HG03457 (cell line): ENCODE data around the gene NKIRAS2.

Source experiments
- ATAC-seq: cut with Tn5 transposase; IDR thresholded peaks from one replicate; pipeline ENCODE4 v1.9.1; 2021; ENCODE audit warnings: moderate number of reproducible peaks; ENCODE audit not compliant: unreplicated experiment

NKIRAS2 gene

DNA sequence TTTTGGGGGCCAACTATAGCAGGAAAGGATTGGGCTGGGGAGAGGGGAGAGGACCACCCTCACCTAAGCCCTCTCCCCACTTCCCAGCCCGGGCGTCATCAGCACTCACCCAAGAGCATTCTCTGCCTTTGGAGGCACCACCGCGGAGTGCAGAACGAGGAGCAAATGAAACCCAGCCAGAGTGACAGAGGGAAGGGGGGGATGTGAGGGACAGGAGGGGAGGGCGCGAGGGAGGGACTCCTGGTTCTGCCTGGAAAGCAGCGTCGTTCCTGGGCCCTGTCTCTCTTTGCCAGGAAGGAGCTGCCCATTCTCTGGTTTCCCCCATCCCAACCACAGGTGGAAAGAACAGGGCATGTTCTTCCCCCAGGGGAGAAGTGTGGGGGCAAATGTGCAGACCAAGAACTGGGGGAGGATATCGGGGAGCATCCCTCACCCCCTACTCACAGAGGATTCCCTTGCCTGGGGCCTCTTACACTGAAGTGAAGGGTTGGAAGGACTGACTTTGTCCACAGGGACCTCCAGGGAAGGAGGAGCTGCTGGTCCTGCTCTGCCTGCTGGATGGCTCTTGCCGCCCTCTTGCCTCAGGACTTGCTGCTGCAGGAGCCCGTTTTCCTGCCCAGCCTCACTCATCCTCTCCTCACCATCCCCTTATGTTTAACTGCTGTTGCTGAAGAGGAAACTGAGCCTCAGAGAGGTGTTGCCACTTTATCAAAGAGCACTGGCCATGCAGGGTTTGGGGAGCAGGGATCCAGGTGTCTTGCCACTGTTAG lies 34.0 kb downstream of the NKIRAS2 start:
- ATAC-seq: no peak

DNA sequence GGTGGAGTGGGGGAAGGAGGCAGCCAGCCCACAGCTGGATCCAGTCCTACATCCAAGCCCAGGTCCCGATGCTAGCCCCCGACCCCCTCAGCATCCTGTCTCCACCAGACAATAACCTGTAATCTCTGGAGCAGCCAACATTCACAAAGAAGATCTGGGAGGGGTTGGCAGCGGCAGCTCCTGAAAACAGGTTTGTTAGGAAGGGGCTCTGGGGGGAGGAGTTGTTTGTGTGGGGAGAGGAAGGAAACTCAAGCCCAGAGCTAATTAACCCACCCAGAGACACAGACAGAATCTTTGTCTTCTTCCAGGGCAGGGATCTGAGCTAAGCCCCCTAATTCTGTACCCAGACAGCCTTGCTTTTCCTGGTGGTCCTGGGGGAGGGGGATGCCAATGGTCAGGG lies 35.1 kb downstream of the NKIRAS2 start:
- no peak for ATAC-seq

DNA sequence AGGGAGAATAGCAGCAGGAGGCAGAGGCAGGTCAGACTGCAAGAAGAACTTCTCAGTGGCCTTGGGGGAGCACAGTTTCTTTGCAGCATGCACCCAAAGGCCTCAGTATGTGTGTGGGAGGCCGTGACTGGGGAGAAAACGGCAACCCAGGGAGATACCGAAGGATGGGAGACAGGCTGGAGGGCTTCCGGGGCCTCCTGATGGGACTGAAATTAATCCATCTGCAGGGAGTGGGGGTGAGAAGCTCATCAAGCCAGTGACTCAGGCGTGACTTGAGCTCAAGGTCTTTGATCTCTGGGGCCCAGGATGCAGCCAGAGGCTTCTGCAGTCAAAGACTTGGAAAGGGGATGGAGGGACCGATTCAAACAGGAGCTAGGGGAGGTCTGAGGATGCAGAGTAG lies 35.6 kb downstream of the NKIRAS2 start:
- no peak for ATAC-seq

- ATAC-seq: no peak
These were observed 36.7 kb downstream of the NKIRAS2 start for GRCh38 chr17:42056635-42057034.

GRCh38 chr17:42058063-42058462 lies 38.2 kb downstream of the NKIRAS2 start:
- ATAC-seq: no peak

GRCh38 chr17:42059815-42060214 lies 39.9 kb downstream of the NKIRAS2 start:
- no peak for ATAC-seq

GRCh38 chr17:42060231-42060630 lies 40.3 kb downstream of the NKIRAS2 start:
- ATAC-seq: no peak

DNA sequence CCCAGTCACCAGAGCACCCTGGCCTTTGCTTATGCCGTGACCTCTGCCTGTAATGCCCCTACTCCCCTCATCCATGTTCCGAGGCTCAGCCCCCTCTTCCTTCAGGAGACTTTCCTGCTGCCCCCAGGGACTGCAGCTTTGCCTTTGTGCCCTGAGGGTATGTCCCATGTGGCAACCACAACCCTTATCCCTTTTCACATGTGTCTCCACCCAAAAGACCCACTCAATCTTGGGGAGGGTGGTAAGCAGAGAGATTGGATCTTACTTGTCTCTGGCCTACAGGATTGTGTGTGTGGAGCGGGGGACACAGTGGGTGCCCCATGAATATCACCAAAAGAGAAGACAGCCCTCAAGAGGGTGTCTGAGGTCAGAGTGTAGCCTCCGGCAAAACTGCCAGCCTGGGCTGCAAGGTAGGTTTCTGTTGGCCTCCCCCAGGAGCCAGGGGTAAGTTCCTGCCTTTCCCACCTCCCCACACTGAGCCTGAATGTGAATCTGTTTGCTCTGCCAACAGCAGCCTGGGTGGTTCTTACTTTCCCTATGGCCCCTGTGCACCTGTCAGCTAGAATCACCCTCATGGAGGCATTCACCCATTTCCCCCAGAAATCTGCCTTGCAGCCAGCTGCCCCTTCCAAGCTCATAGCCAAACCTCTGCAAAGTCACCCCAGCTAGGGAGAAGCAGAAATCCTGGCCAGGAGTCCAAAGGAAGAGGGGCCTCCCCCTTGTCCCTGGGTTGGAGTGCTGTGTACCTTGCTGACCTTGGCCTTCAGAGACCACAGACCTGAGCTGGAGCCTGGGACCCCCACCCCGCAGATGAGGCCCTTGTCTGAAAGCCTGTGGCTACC lies 42.0 kb downstream of the NKIRAS2 start:
- no peak for ATAC-seq

DNA sequence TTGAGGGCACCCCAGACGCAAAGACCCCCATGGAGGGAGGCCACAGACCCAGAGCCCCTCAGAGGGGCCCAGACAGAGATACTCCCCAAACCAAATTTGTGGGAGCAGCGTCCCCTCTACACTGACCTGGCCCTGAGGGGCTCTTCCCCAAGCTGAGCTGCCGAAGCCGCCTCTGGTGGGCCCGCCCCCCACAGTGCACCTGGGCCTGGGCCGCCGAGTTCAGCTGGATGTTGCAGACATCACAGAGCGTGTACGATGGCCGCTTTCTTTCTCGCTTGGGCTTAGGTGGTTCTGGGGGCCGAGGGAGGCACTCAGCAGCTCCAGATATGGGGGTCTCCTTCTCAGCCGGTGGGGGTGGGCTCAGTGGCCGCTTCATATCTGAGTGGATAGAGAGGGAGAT lies 42.8 kb downstream of the NKIRAS2 start:
- no peak for ATAC-seq

DNA sequence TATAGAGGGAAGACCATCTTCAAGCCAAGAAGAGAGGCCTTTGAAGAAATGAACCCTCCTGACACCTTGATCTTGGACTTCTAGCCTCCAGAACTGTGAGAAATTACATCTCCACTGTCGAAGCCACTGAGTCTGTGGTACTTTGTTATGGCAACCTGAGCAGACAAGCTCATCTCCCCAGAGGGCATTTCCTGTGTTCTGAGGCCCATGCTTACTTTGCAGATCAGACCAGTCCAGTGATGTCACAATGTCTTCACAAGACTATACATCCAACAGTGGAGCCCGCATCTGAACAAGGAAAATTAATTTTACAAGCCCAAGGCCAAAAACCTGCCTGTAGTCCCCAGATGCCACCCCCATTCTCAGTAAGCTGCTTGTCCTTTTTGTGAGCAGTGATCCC lies 45.3 kb downstream of the NKIRAS2 start:
- ATAC-seq: no peak

DNA sequence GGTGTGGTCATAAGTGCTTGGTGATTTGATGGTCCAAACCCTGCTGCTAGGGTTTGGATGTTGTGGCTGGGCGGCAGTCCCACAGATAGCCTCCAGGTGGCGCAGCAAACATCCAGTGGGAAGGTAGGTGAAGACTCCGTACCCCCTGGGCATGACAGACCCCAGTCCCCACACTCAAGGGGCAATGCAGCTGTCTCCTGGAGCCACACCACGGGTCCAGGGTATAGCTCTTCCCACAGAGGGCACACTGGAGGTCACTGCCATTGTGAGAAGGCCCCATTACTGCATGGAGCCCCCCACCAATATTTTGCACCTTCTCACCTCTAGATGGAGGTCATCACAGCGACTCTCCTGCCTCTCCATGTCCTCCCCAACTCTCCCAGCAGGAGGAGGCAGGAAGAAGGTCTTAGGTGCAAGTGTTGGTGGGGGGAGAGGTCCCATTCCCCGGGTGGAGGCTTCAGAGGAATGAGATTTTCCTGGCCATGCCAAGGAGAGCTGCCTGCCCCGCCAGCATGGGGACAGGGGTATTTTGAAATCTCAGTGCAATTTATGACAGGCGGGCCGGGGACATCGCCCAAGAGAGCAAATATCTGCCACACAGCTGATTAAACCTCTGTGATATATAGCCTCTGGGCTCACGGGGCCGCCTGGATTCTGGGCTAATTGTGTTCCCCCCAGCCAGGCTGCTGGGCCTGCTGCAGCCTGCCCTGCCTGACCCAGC lies 47.6 kb downstream of the NKIRAS2 start:
- ATAC-seq: no peak

- no peak for ATAC-seq
These were observed 49.1 kb downstream of the NKIRAS2 start for GRCh38 chr17:42068979-42069378.

GRCh38 chr17:42071810-42072209 lies 51.9 kb downstream of the NKIRAS2 start:
- ATAC-seq: no peak

- ATAC-seq: no peak
These were observed 52.7 kb downstream of the NKIRAS2 start for GRCh38 chr17:42072323-42073187.
